Measurements from ENCODE around the gene GRIK2. TPM values are rescaled to one million over a fixed set of nuclear protein-coding genes. Genes with fewer than 3 reads are reported as not detected.

GRIK2 gene
- total and polyA plus RNA-seq, 8 donors = 0.61 to 3.5 (median 2.4) TPM

GRCh38 chr6:101386982-101387381, 6.5 kb upstream of the GRIK2 start:
- no peak overlapping the region for H3K27ac ChIP-seq
- intact Hi-C loops (cut with DNase I) = no loop called here
- no peaks in the 10 kb centered on the region for H3K9me3 ChIP-seq
- FAIRE-seq (no peak), ATAC-seq (no peak), DNase-seq (no peak)
- H3K4me3 ChIP-seq = no peak overlapping the region
- H3K27me3 ChIP-seq = peaks cover 0 to 4% (median 1%) of the 10 kb centered on the region in 4 donors
- WGBS, 2 donors = 29 to 35% methylated on average over 1 of the region's 1 CpG
- H3K36me3 ChIP-seq = no peaks in the 10 kb centered on the region
- no peak for TF ChIP-seq CTCF (IDR thresholded peaks at IDR 0.05)
- H3K4me1 ChIP-seq = no peaks in the 10 kb centered on the region

- Histone ChIP-seq H3K4me1 (no peaks in the 10 kb centered on the region), H3K27me3 (peaks cover 0 to 4% (median 1%) of the 10 kb centered on the region in 4 donors), H3K27ac (no peak overlapping the region), H3K9me3 (no peaks in the 10 kb centered on the region), H3K4me3 (no peak overlapping the region), H3K36me3 (no peaks in the 10 kb centered on the region)
- FAIRE-seq (no peak), DNase-seq (peak in 1 of 6 donors; percentile 33), ATAC-seq (no peak)
- TF ChIP-seq CTCF (IDR thresholded peaks at IDR 0.05) = no peak
- 3 to 4% methylated on average over 24 of the region's 24 CpGs for WGBS, 2 donors
- intact Hi-C loops (cut with DNase I) = no loop called here
Measured at GRCh38 chr6:101391772-101392585, 1.5 kb upstream of the GRIK2 start.

GRCh38 chr6:101392586-101393230, 800 bp upstream of the GRIK2 start:
- TF ChIP-seq CTCF (IDR thresholded peaks at IDR 0.05) = no peak
- no peaks in the 10 kb centered on the region for H3K36me3 ChIP-seq
- peaks cover 0 to 4% (median 1%) of the 10 kb centered on the region in 4 donors for H3K27me3 ChIP-seq
- H3K9me3 ChIP-seq = no peaks in the 10 kb centered on the region
- intact Hi-C loops (cut with DNase I) = no loop called here
- ATAC-seq (peak in 3 of 4 donors; percentile 6 to 61 (median 21)), DNase-seq (peak in 1 of 6 donors; percentile 35), FAIRE-seq (no peak)
- no peak overlapping the region for H3K27ac ChIP-seq
- H3K4me1 ChIP-seq = no peaks in the 10 kb centered on the region
- peak overlapping the region in 2 of 4 donors; percentile 39 to 52 for H3K4me3 ChIP-seq
- 2 to 3% methylated on average over 26 of the region's 26 CpGs for WGBS, 2 donors

GRCh38 chr6:101393829-101394251, 332 bp downstream of the GRIK2 start:
- Histone ChIP-seq H3K9me3 (no peaks in the 10 kb centered on the region), H3K4me3 (peak overlapping the region; percentile 22 to 52 (median 32)), H3K27me3 (peaks cover 0 to 4% (median 1%) of the 10 kb centered on the region in 4 donors), H3K4me1 (no peaks in the 10 kb centered on the region), H3K36me3 (no peaks in the 10 kb centered on the region), H3K27ac (no peak overlapping the region)
- no peak for TF ChIP-seq CTCF (IDR thresholded peaks at IDR 0.05)
- WGBS, 2 donors = 0 to 1% methylated on average over 28 of the region's 28 CpGs
- DNase-seq (peak in 1 of 6 donors; percentile 57), FAIRE-seq (no peak), ATAC-seq (peak; percentile 40 to 71 (median 60))
- intact Hi-C loops (cut with DNase I) = no loop called here

Measured in pancreas (tissue), 10 donors.